Ramos (cell line): ENCODE measurements around the gene TCOF1.

Experiments
- in situ Hi-C: fragments of 300-500 bp; cut with MboI; formaldehyde crosslinking; loops from one replicate; pipeline ENCODE4 v1.14.3; 2022; ENCODE audit warnings: low sequenced_read_pairs; ENCODE audit not compliant: unreplicated experiment

Gene TCOF1

GRCh38 chr5:150323819-150324218 is 33.7 kb upstream of the TCOF1 start:
- in situ Hi-C loops: no loop called here

GRCh38 chr5:150325426-150325825 is 32.1 kb upstream of the TCOF1 start:
- in situ Hi-C loops: no loop called here

- in situ Hi-C loops: no loop called here
These were observed 30.8 kb upstream of the TCOF1 start for GRCh38 chr5:150326707-150327106.

GRCh38 chr5:150327139-150327538 is 30.4 kb upstream of the TCOF1 start:
- in situ Hi-C loops: no loop called here

GRCh38 chr5:150328515-150328914 is 29.0 kb upstream of the TCOF1 start:
- in situ Hi-C loops: no loop called here

- in situ Hi-C loops: no loop called here
These were observed 28.5 kb upstream of the TCOF1 start for GRCh38 chr5:150329038-150329437.

- in situ Hi-C loops: no loop called here
These were observed 27.3 kb upstream of the TCOF1 start for GRCh38 chr5:150329881-150330876.

GRCh38 chr5:150333400-150333799 is 24.1 kb upstream of the TCOF1 start:
- in situ Hi-C loops: no loop called here

- in situ Hi-C loops: no loop called here
These were observed 21.7 kb upstream of the TCOF1 start for GRCh38 chr5:150335778-150336177.

GRCh38 chr5:150338546-150338945 is 19.0 kb upstream of the TCOF1 start:
- in situ Hi-C loops: no loop called here

GRCh38 chr5:150339165-150339564 is 18.3 kb upstream of the TCOF1 start:
- in situ Hi-C loops: no loop called here

GRCh38 chr5:150339841-150340240 is 17.7 kb upstream of the TCOF1 start:
- in situ Hi-C loops: no loop called here

GRCh38 chr5:150340614-150341255 is 16.8 kb upstream of the TCOF1 start:
- in situ Hi-C loops: no loop called here

- in situ Hi-C loops: no loop called here
These were observed 16.2 kb upstream of the TCOF1 start for GRCh38 chr5:150341331-150341730.

- in situ Hi-C loops: no loop called here
These were observed 15.5 kb upstream of the TCOF1 start for GRCh38 chr5:150341989-150342388.

GRCh38 chr5:150342583-150342982 is 14.9 kb upstream of the TCOF1 start:
- in situ Hi-C loops: no loop called here

GRCh38 chr5:150343994-150344631 is 13.4 kb upstream of the TCOF1 start:
- in situ Hi-C loops: no loop called here

GRCh38 chr5:150345716-150346115 is 11.8 kb upstream of the TCOF1 start:
- in situ Hi-C loops: no loop called here

- in situ Hi-C loops: no loop called here
These were observed 10.9 kb upstream of the TCOF1 start for GRCh38 chr5:150346592-150346991.

GRCh38 chr5:150347003-150347402 is 10.5 kb upstream of the TCOF1 start:
- in situ Hi-C loops: no loop called here

GRCh38 chr5:150347451-150347850 is 10.0 kb upstream of the TCOF1 start:
- in situ Hi-C loops: no loop called here
